HUES6 (cell line): ENCODE results near the gene XPO5.
"Not testable (repeated sequence)": the region's sequence is repeated elsewhere in the genome, so short reads cannot be mapped to it uniquely, and the experiment has no call there.

Experiments used
- H3K27ac ChIP-seq: 2 replicates; pipeline ENCODE4 v1.7.0; 2013; ENCODE audit warnings: low read depth, mild to moderate bottlenecking, low read length, inconsistent platforms
- H3K27me3 ChIP-seq: 2 replicates; pipeline ENCODE4 v1.6.1; 2013; ENCODE audit warnings: low read length; ENCODE audit not compliant: control insufficient read depth, insufficient read depth
- H3K36me3 ChIP-seq: 2 replicates; pipeline ENCODE4 v1.6.1; 2013; ENCODE audit warnings: low read length; ENCODE audit not compliant: control insufficient read depth, insufficient read depth
- H3K4me1 ChIP-seq: 2 replicates; pipeline ENCODE4 v1.6.1; 2013; ENCODE audit warnings: low read length; ENCODE audit not compliant: control insufficient read depth, insufficient read depth
- H3K4me3 ChIP-seq: 2 replicates; pipeline ENCODE4 v1.5.1; 2013; ENCODE audit warnings: low read depth, low read length
- H3K9ac ChIP-seq: one replicate; pipeline ENCODE4 v1.6.1; 2013; ENCODE audit warnings: mild to moderate bottlenecking, low read length
- H3K9me3 ChIP-seq: 2 replicates; pipeline ENCODE4 v1.6.1; 2013; ENCODE audit warnings: low read depth, low read length; ENCODE audit not compliant: control insufficient read depth, insufficient read depth

Gene XPO5

GRCh38 chr6:43506171-43506570, 69.7 kb downstream of the XPO5 start:
- peaks cover 30% of the 10 kb centered on the region for H3K27me3 ChIP-seq
- no peak overlapping the region for H3K4me3 ChIP-seq
- H3K4me1 ChIP-seq: peaks cover 14% of the 10 kb centered on the region
- H3K9ac ChIP-seq: no peak overlapping the region
- peaks cover 47% of the 10 kb centered on the region for H3K36me3 ChIP-seq
- H3K27ac ChIP-seq: no peak overlapping the region
- no peaks in the 10 kb centered on the region for H3K9me3 ChIP-seq

- Histone ChIP-seq H3K27ac (no peak overlapping the region), H3K9ac (no peak overlapping the region), H3K9me3 (no peaks in the 10 kb centered on the region), H3K36me3 (peaks cover 49% of the 10 kb centered on the region), H3K27me3 (peaks cover 30% of the 10 kb centered on the region), H3K4me3 (no peak overlapping the region), H3K4me1 (peaks cover 12% of the 10 kb centered on the region)
Measured at GRCh38 chr6:43505718-43506117, 70.1 kb downstream of the XPO5 start.

GRCh38 chr6:43504756-43505593, 70.9 kb downstream of the XPO5 start:
- Histone ChIP-seq H3K9ac (no peak overlapping the region), H3K9me3 (no peaks in the 10 kb centered on the region), H3K36me3 (peaks cover 56% of the 10 kb centered on the region), H3K27ac (no peak overlapping the region), H3K4me1 (peaks cover 7% of the 10 kb centered on the region), H3K4me3 (no peak overlapping the region), H3K27me3 (peaks cover 30% of the 10 kb centered on the region)

- Histone ChIP-seq H3K36me3 (peaks cover 71% of the 10 kb centered on the region), H3K4me3 (no peak overlapping the region), H3K4me1 (peaks cover 3% of the 10 kb centered on the region), H3K27ac (no peak overlapping the region), H3K9me3 (no peaks in the 10 kb centered on the region), H3K9ac (no peak overlapping the region), H3K27me3 (peaks cover 17% of the 10 kb centered on the region)
Measured at GRCh38 chr6:43503443-43503842, 72.4 kb downstream of the XPO5 start.

GRCh38 chr6:43502666-43503065, 73.2 kb downstream of the XPO5 start:
- no peaks in the 10 kb centered on the region for H3K9me3 ChIP-seq
- H3K4me3 ChIP-seq: no peak overlapping the region
- H3K27me3 ChIP-seq: peaks cover 9% of the 10 kb centered on the region; the same call in 1 of the 2 replicates
- no peak overlapping the region for H3K9ac ChIP-seq
- H3K4me1 ChIP-seq: peaks cover 3% of the 10 kb centered on the region
- H3K36me3 ChIP-seq: peaks cover 79% of the 10 kb centered on the region
- H3K27ac ChIP-seq: no peak overlapping the region

- Histone ChIP-seq H3K36me3 (peaks cover 84% of the 10 kb centered on the region), H3K9ac (no peak overlapping the region), H3K4me1 (peaks cover 6% of the 10 kb centered on the region), H3K9me3 (no peaks in the 10 kb centered on the region), H3K4me3 (no peak overlapping the region), H3K27me3 (no peaks in the 10 kb centered on the region), H3K27ac (no peak overlapping the region)
Measured at GRCh38 chr6:43500921-43501320, 74.9 kb downstream of the XPO5 start.

GRCh38 chr6:43499028-43499815, 76.6 kb downstream of the XPO5 start:
- Histone ChIP-seq H3K27ac (no peak overlapping the region), H3K27me3 (no peaks in the 10 kb centered on the region), H3K9ac (no peak overlapping the region), H3K4me3 (no peak overlapping the region), H3K36me3 (peaks cover 68% of the 10 kb centered on the region), H3K4me1 (peaks cover 19% of the 10 kb centered on the region), H3K9me3 (no peaks in the 10 kb centered on the region)

GRCh38 chr6:43498291-43498690, 77.5 kb downstream of the XPO5 start:
- H3K27ac ChIP-seq, H3K9me3 ChIP-seq, H3K9ac ChIP-seq, H3K4me3 ChIP-seq, H3K27me3 ChIP-seq: not testable (repeated sequence)
- H3K36me3 ChIP-seq: peaks cover 62% of the 10 kb centered on the region
- H3K4me1 ChIP-seq: peaks cover 19% of the 10 kb centered on the region

GRCh38 chr6:43497689-43498088, 78.1 kb downstream of the XPO5 start:
- peaks cover 20% of the 10 kb centered on the region for H3K4me1 ChIP-seq
- H3K36me3 ChIP-seq: peaks cover 56% of the 10 kb centered on the region
- no peaks in the 10 kb centered on the region for H3K9me3 ChIP-seq
- no peaks in the 10 kb centered on the region for H3K27me3 ChIP-seq
- H3K27ac ChIP-seq: no peak overlapping the region
- H3K9ac ChIP-seq: no peak overlapping the region
- H3K4me3 ChIP-seq: no peak overlapping the region

- Histone ChIP-seq H3K4me1 (peaks cover 27% of the 10 kb centered on the region), H3K27me3 (no peaks in the 10 kb centered on the region), H3K36me3 (peaks cover 49% of the 10 kb centered on the region), H3K9ac (no peak overlapping the region), H3K27ac (no peak overlapping the region), H3K4me3 (no peak overlapping the region), H3K9me3 (no peaks in the 10 kb centered on the region)
Measured at GRCh38 chr6:43497129-43497396, 78.8 kb downstream of the XPO5 start.

- Histone ChIP-seq H3K36me3 (peaks cover 44% of the 10 kb centered on the region), H3K4me3 (no peak overlapping the region; the same call in 1 of the 2 replicates), H3K27ac (no peak overlapping the region), H3K9ac (peak overlapping the region; percentile 29), H3K9me3 (no peaks in the 10 kb centered on the region), H3K27me3 (no peaks in the 10 kb centered on the region), H3K4me1 (peaks cover 29% of the 10 kb centered on the region)
Measured at GRCh38 chr6:43496370-43497128, 79.3 kb downstream of the XPO5 start.
